ENCODE measurements around the gene TUBB2B.

DNA sequence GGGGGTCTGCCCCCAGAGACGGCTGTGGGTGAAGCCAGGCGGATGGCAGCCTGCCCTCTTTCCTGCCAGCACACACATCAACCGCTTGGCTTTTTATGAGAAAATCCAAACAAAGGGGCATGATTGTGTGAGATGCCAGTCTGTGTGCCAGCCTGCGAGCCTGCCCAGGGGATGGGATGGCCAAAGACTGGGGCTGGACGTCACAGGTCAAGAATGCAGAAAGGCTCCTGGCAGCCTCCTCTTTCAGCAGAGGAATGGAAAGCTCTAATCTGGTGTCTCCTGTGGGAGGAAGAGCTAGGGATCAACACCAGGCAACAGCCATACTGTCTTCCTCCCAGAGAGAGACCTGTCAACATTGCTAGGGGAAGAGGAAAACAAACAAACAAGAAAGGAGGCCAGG lies 15.8 kb downstream of the TUBB2B start:
- no peak for TF ChIP-seq CTCF (IDR thresholded peaks at IDR 0.05)
- TF ChIP-seq EZH2 (IDR thresholded peaks at IDR 0.05; ENCODE audit: borderline replicate concordance, insufficient read depth, low read depth, low read length, poor library complexity, severe bottlenecking): no peak
